SK-MEL-5 (cell line): ENCODE measurements around the gene CDK14. TPM values are rescaled to one million over a fixed set of nuclear protein-coding genes. Genes with fewer than 3 reads are reported as not detected.
"Not testable (repeated sequence)": the region's sequence is repeated elsewhere in the genome, so short reads cannot be mapped to it uniquely, and the experiment has no call there.

Source experiments
- DNase-seq: peaks from one replicate; pipeline ENCODE4 v3.0.0-alpha.2; 2016; ENCODE audit warnings: low read depth, low spot score
- in situ Hi-C: cut with HindIII; loops from 2 replicates; pipeline ENCODE4 v1.10.0; 2016; ENCODE audit warnings: low sequenced_read_pairs, high pct_unique_total_duplicates, low pct_unique_long_range_greater_than_20kb
- total RNA-seq: library from RNA; depleted of rRNA; stranded (reverse); fragments of >200 nt; shearing (Covaris generic); gene quantifications from 2 replicates; pipeline ENCODE4 v1.2.3, GENCODE V29; 2014

Gene CDK14
- total RNA-seq, 1 experiment from 2014 or later, result 2.3 TPM

- DNase-seq, in situ Hi-C loops: not testable (repeated sequence)
Measured at GRCh38 chr7:90757565-90757950, 161.4 kb downstream of the CDK14 start.

- in situ Hi-C loops, result no loop called here
- DNase-seq, result no peak
Measured at GRCh38 chr7:90758933-90759562, 162.9 kb downstream of the CDK14 start.

GRCh38 chr7:90759710-90760109, 163.6 kb downstream of the CDK14 start:
- in situ Hi-C loops, result no loop called here
- no peak for DNase-seq

- DNase-seq, result no peak
- in situ Hi-C loops, result no loop called here
Measured at GRCh38 chr7:90760892-90761291, 164.8 kb downstream of the CDK14 start.

GRCh38 chr7:90761584-90761983, 165.5 kb downstream of the CDK14 start:
- in situ Hi-C loops, result no loop called here

GRCh38 chr7:90763108-90763507, 167.0 kb downstream of the CDK14 start:
- in situ Hi-C loops, result no loop called here
- no peak for DNase-seq

More at GRCh38 chr7:90761584-90761983, 165.5 kb downstream of the CDK14 start:
- no peak for DNase-seq

GRCh38 chr7:90764848-90765570, 168.9 kb downstream of the CDK14 start:
- in situ Hi-C loops, result no loop called here

GRCh38 chr7:90766814-90767564, 170.9 kb downstream of the CDK14 start:
- in situ Hi-C loops, result no loop called here
- no peak for DNase-seq

More at GRCh38 chr7:90764848-90765570, 168.9 kb downstream of the CDK14 start:
- peak; percentile 44 for DNase-seq

- in situ Hi-C loops, result no loop called here
- no peak for DNase-seq
Measured at GRCh38 chr7:90768301-90768700, 172.2 kb downstream of the CDK14 start.

- DNase-seq, result no peak
- in situ Hi-C loops, result no loop called here
Measured at GRCh38 chr7:90769036-90769435, 172.9 kb downstream of the CDK14 start.

- DNase-seq, in situ Hi-C loops: not testable (repeated sequence)
Measured at GRCh38 chr7:90769566-90769965, 173.4 kb downstream of the CDK14 start.

- in situ Hi-C loops, result no loop called here
- no peak for DNase-seq
Measured at GRCh38 chr7:90771281-90771680, 175.2 kb downstream of the CDK14 start.

- in situ Hi-C loops, result no loop called here
- DNase-seq, result no peak
Measured at GRCh38 chr7:90772410-90772809, 176.3 kb downstream of the CDK14 start.

- DNase-seq, result no peak
- in situ Hi-C loops, result no loop called here
Measured at GRCh38 chr7:90773269-90773668, 177.1 kb downstream of the CDK14 start.

- in situ Hi-C loops, result no loop called here
- DNase-seq, result no peak
Measured at GRCh38 chr7:90774706-90775105, 178.6 kb downstream of the CDK14 start.

GRCh38 chr7:90775383-90775965, 179.4 kb downstream of the CDK14 start:
- DNase-seq, result no peak
- in situ Hi-C loops, result no loop called here

GRCh38 chr7:90777041-90777440, 180.9 kb downstream of the CDK14 start:
- no peak for DNase-seq
- in situ Hi-C loops, result no loop called here

GRCh38 chr7:90777465-90777864, 181.3 kb downstream of the CDK14 start:
- in situ Hi-C loops, result no loop called here
- no peak for DNase-seq
